Ovary (tissue), 3 donors: Measurements from ENCODE around the gene TDG.

Experiments
- EP300 ChIP-seq: sonication (generic); formaldehyde crosslinking; IDR thresholded peaks from one replicate; pipeline ENCODE4 v1.6.1; 2017; ENCODE audit warnings: antibody characterized with exemption
- TF ChIP-seq, protein P1 (sequence below), 3 donors: fragments of 450-650 bp in 2 of 3; fragments of 200-600 bp in 1 of 3; IDR thresholded peaks; one replicate each; pipeline versions ENCODE4 v1.5.1 to v1.8.0; 2016 to 2022; ENCODE audit warnings: antibody characterized with exemption in 3 of 3, mild to moderate bottlenecking in 1 of 3
- donor health status: DM: no; HTN: no; CAD: no.

GRCh38 chr12:104010606-104011169, 45.0 kb downstream of the TDG start:
- TF ChIP-seq, protein P1, sequence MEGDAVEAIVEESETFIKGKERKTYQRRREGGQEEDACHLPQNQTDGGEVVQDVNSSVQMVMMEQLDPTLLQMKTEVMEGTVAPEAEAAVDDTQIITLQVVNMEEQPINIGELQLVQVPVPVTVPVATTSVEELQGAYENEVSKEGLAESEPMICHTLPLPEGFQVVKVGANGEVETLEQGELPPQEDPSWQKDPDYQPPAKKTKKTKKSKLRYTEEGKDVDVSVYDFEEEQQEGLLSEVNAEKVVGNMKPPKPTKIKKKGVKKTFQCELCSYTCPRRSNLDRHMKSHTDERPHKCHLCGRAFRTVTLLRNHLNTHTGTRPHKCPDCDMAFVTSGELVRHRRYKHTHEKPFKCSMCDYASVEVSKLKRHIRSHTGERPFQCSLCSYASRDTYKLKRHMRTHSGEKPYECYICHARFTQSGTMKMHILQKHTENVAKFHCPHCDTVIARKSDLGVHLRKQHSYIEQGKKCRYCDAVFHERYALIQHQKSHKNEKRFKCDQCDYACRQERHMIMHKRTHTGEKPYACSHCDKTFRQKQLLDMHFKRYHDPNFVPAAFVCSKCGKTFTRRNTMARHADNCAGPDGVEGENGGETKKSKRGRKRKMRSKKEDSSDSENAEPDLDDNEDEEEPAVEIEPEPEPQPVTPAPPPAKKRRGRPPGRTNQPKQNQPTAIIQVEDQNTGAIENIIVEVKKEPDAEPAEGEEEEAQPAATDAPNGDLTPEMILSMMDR (IDR thresholded peaks at IDR 0.05) = no peak
- no peak for TF ChIP-seq EP300
